Ovary (tissue), 3 donors: Measurements from ENCODE around the gene FATE1.

Experiments
- CTCF ChIP-seq, 3 donors: fragments of 450-650 bp in 2 of 3; fragments of 200-600 bp in 1 of 3; IDR thresholded peaks; one replicate each; pipeline versions ENCODE4 v1.5.1 to v1.8.0; 2016 to 2022; ENCODE audit warnings: antibody characterized with exemption in 3 of 3, mild to moderate bottlenecking in 1 of 3
- EP300 ChIP-seq: sonication (generic); formaldehyde crosslinking; IDR thresholded peaks from one replicate; pipeline ENCODE4 v1.6.1; 2017; ENCODE audit warnings: antibody characterized with exemption
- POLR2A ChIP-seq: fragments of 450-650 bp; IDR thresholded peaks from one replicate; pipeline ENCODE4 v1.6.1; 2017; ENCODE audit warnings: antibody characterized with exemption, mild to moderate bottlenecking, moderate library complexity
- donor health status: DM: no; HTN: no; CAD: no.

DNA sequence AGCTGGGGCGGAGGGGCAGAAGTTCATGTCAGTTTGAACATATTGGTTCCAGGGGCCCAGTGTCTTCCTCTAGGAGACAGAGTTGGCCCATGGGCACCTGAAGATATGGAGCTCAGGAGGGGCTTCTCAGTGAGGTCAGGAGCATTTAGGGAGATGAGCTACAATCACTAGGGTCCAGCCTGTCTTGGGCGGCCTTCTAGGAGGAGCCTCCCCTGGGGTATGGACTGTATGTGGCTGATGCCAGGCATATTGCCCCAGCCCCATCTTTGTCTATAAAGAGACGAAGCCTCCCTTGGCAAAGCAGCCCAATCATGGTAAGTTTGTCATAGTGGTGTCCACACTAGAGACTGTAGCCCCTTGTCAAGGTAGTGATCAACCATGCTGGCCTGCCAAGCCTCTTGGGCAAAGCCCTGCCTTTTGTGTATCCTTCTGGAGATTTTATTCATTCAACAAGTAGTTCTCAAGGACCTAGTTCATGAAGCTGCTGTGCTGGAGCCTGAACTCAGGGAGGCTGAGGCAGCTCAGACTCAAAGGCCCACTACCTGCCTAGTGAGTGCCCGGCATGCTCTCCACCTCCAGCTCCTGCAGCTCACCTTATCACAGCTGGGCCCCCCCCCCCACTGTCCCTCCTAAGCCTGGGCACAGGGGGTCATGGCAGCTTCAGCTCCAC is 13.4 kb downstream of the FATE1 start:
- no peak for TF ChIP-seq CTCF (IDR thresholded peaks at IDR 0.05)
- no peak for TF ChIP-seq POLR2A
- TF ChIP-seq EP300 = no peak
